Prostate gland (tissue), 2 donors: ENCODE data around the gene HECW1. TPM values are rescaled to one million over a fixed set of nuclear protein-coding genes. Genes with fewer than 3 reads are reported as not detected.

Experiments used
- DNase-seq: peaks from one replicate; pipeline ENCODE4 v3.0.0-alpha.2; 2019; ENCODE audit warnings: low spot score
- H3K27ac ChIP-seq, 2 donors: fragments of 200-600 bp; sonication (generic); 2 replicates each; pipeline ENCODE4 v1.5.1; 2017 to 2019
- H3K27me3 ChIP-seq: fragments of 200-600 bp; sonication (generic); replicated peaks from 2 replicates; pipeline ENCODE4 v1.5.1; 2019; ENCODE audit not compliant: insufficient read depth
- H3K36me3 ChIP-seq, 2 donors: fragments of 200-600 bp; sonication (generic); 1 replicate in 1 of 2; 2 replicates in 1 of 2; pipeline versions ENCODE4 v1.5.1 to v1.8.1; 2017 to 2019
- H3K4me1 ChIP-seq: fragments of 200-600 bp; sonication (generic); replicated peaks from 2 replicates; pipeline ENCODE4 v1.5.1; 2019
- H3K4me3 ChIP-seq, 2 donors: fragments of 200-600 bp; sonication (generic); 2 replicates each; pipeline ENCODE4 v1.5.1; 2017 to 2019
- H3K9me3 ChIP-seq: fragments of 200-600 bp; sonication (generic); 2 replicates; pipeline ENCODE4 v1.5.1; 2017
- CTCF ChIP-seq, 4 experiments: fragments of 200-600 bp in 2 of 4; fragments of 450-650 bp in 2 of 4; sonication (generic) in 2 of 4; IDR thresholded peaks; 1 replicate in 3 of 4; 2 replicates in 1 of 4; pipeline ENCODE4 v1.5.1; 2016 to 2019; ENCODE audit warnings: antibody characterized with exemption in 4 of 4, mild to moderate bottlenecking in 2 of 4, moderate library complexity in 2 of 4
- POLR2A ChIP-seq: fragments of 450-650 bp; IDR thresholded peaks from one replicate; pipeline ENCODE4 v1.6.1; 2016; ENCODE audit warnings: antibody characterized with exemption, mild to moderate bottlenecking
- POLR2AphosphoS5 ChIP-seq: sonication (generic); formaldehyde crosslinking; IDR thresholded peaks from one replicate; pipeline ENCODE4 v1.6.1; 2017; ENCODE audit warnings: antibody characterized with exemption
- WGBS: methylation state at CpG from one replicate; pipeline ENCODE4 v1.1.5; 2018; 5-methylcytosine and 5-hydroxymethylcytosine counted together
- intact Hi-C: fragments of 100-400 bp; cut with DNase I; formaldehyde crosslinking; loops from one replicate; pipeline ENCODE4 v1.14.2; 2022
- total RNA-seq, 2 donors: library from RNA; depleted of rRNA; stranded (reverse); fragments of >200 nt; gene quantifications; one replicate each; pipeline ENCODE4 v1.1.0, GENCODE V29; 2016

The HECW1 gene
- total RNA-seq, 2 donors from 2014 or later: 1.4 to 10.3 TPM

GRCh38 chr7:43229801-43230200 lies 117.4 kb downstream of the HECW1 start:
- no peaks in the 10 kb centered on the region for H3K27me3 ChIP-seq
- H3K36me3 ChIP-seq: no peaks in the 10 kb centered on the region
- DNase-seq: no peak
- 95% methylated on average over 5 of the region's 5 CpGs for WGBS
- no peaks in the 10 kb centered on the region for H3K9me3 ChIP-seq
- TF ChIP-seq POLR2AphosphoS5 (no peak), POLR2A (no peak), CTCF (IDR thresholded peaks at IDR 0.05) (no peak)
- intact Hi-C loops: no loop called here
- no peak overlapping the region for H3K27ac ChIP-seq
- no peak overlapping the region for H3K4me3 ChIP-seq
- H3K4me1 ChIP-seq: no peaks in the 10 kb centered on the region

GRCh38 chr7:43232366-43232765 lies 119.9 kb downstream of the HECW1 start:
- WGBS: 71% methylated on average over 2 of the region's 2 CpGs
- Histone ChIP-seq H3K27ac (no peak overlapping the region), H3K9me3 (no peaks in the 10 kb centered on the region), H3K4me1 (no peaks in the 10 kb centered on the region), H3K27me3 (no peaks in the 10 kb centered on the region), H3K4me3 (no peak overlapping the region), H3K36me3 (no peaks in the 10 kb centered on the region)
- intact Hi-C loops: no loop called here
- TF ChIP-seq POLR2AphosphoS5: no peak
- no peak for TF ChIP-seq POLR2A
- no peak for TF ChIP-seq CTCF (IDR thresholded peaks at IDR 0.05)
- DNase-seq: no peak

DNA sequence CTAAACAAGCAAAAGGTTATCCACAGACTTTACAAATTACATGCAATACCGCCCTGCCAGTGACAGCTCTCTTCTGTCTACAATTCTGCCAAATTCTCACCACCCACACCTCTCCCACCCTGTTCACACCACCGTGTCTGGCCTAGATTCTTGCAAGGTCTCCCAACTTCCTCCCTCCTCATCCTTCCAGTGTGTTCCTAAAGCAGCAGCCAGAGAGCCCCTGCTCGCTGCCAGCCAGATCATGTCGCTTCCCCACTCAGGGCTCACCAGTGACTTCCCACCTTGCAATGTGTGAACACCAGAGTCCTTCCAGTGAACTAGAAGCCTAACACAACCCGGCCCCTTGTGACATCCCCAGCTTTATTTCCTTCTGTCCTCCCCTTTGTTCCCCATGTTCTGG lies 121.6 kb downstream of the HECW1 start:
- no peak overlapping the region for H3K27ac ChIP-seq
- no peaks in the 10 kb centered on the region for H3K36me3 ChIP-seq
- H3K9me3 ChIP-seq: no peaks in the 10 kb centered on the region
- intact Hi-C loops: no loop called here
- 63% methylated on average over 5 of the region's 5 CpGs for WGBS
- TF ChIP-seq POLR2AphosphoS5 (no peak), CTCF (IDR thresholded peaks at IDR 0.05) (no peak), POLR2A (no peak)
- H3K4me3 ChIP-seq: no peak overlapping the region
- no peaks in the 10 kb centered on the region for H3K4me1 ChIP-seq
- no peak for DNase-seq
- no peaks in the 10 kb centered on the region for H3K27me3 ChIP-seq

DNA sequence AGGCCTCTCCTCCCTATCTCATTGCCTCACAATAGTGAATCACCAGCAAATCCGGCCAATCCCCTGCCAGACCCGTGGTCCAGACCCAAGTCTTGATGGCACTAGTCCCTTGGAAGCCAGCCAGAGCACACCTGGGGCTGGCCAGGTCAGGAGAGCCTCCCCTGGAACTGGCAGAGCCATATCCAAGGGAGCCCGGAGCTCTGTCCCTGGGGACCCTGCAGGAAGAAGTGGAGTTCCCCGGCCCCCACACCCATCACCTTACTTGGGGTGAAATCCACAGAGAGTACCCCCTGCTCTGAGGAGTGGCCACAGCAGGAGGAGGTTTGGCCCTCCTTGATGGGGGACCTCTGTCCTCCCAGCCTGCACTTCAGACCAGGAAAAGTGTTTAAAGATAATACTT lies 122.5 kb downstream of the HECW1 start:
- Histone ChIP-seq H3K36me3 (no peaks in the 10 kb centered on the region), H3K27ac (no peak overlapping the region), H3K27me3 (no peaks in the 10 kb centered on the region), H3K4me3 (no peak overlapping the region), H3K4me1 (no peaks in the 10 kb centered on the region), H3K9me3 (no peaks in the 10 kb centered on the region)
- WGBS: 83% methylated on average over 4 of the region's 4 CpGs
- intact Hi-C loops: no loop called here
- no peak for TF ChIP-seq POLR2A
- no peak for TF ChIP-seq POLR2AphosphoS5
- no peak for TF ChIP-seq CTCF (IDR thresholded peaks at IDR 0.05)
- no peak for DNase-seq

DNA sequence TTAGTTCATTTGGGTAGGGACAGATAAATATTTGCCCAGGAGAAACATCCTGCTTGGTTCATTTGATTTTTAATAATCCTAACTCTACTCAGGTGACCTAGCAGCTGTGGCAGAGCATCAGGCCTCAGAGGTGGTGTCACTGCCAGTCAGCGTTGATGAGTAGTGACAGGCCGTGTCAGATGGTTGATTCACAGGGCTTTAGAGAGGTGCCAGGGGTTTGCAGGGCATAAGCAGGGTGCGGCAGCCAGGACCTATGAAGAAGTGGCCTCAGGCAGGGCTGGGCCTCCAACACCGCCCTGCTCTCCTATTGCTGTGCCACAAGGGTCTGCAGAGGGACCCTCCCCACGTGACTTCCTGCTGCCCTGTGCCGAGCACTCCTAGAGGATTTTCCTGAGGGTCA lies 128.1 kb downstream of the HECW1 start:
- DNase-seq: no peak
- no peaks in the 10 kb centered on the region for H3K27me3 ChIP-seq
- no peaks in the 10 kb centered on the region for H3K9me3 ChIP-seq
- no peaks in the 10 kb centered on the region for H3K4me1 ChIP-seq
- intact Hi-C loops: no loop called here
- no peaks in the 10 kb centered on the region for H3K36me3 ChIP-seq
- TF ChIP-seq POLR2AphosphoS5 (no peak), POLR2A (no peak), CTCF (IDR thresholded peaks at IDR 0.05) (no peak)
- no peak overlapping the region for H3K4me3 ChIP-seq
- H3K27ac ChIP-seq: peak overlapping the region in 1 of 2 donors; percentile 9
- WGBS: 81% methylated on average over 6 of the region's 6 CpGs
